ENCODE results near the gene RTN4.
"Not testable (repeated sequence)": the region's sequence is repeated elsewhere in the genome, so short reads cannot be mapped to it uniquely, and the experiment has no call there.

RTN4 gene

GRCh38 chr2:55050100-55050994 lies at the start of gene RTN4:
TSS of gene RTN4 (minus strand) at chr2:55050451. CDS start at chr2:55050300, 151 bp downstream.
- no peak for TF ChIP-seq ZNF274 (IDR thresholded peaks at IDR 0.05; ENCODE audit: low read depth, low read length)
- peak within 1 kb of the TSS; percentile 91 for H3K4me3 ChIP-seq (ENCODE audit: low read length)

- no peak for TF ChIP-seq ZNF274 (IDR thresholded peaks at IDR 0.05; ENCODE audit: low read depth, low read length)
- H3K4me3 ChIP-seq (ENCODE audit: low read length) = no peak overlapping the region
Observed at GRCh38 chr2:55099493-55099877, 49.2 kb upstream of the RTN4 start.

- no peak for TF ChIP-seq ZNF274 (IDR thresholded peaks at IDR 0.05; ENCODE audit: low read depth, low read length)
- H3K4me3 ChIP-seq (ENCODE audit: low read length) = no peak overlapping the region
Observed at GRCh38 chr2:55097461-55098410, 47.5 kb upstream of the RTN4 start.

GRCh38 chr2:55097082-55097460 lies 46.8 kb upstream of the RTN4 start:
- H3K4me3 ChIP-seq (ENCODE audit: low read length) = no peak overlapping the region
- no peak for TF ChIP-seq ZNF274 (IDR thresholded peaks at IDR 0.05; ENCODE audit: low read depth, low read length)

GRCh38 chr2:55096586-55096985 lies 46.3 kb upstream of the RTN4 start:
- no peak overlapping the region for H3K4me3 ChIP-seq (ENCODE audit: low read length)
- no peak for TF ChIP-seq ZNF274 (IDR thresholded peaks at IDR 0.05; ENCODE audit: low read depth, low read length)

GRCh38 chr2:55093381-55093780 lies 43.1 kb upstream of the RTN4 start:
- H3K4me3 ChIP-seq (ENCODE audit: low read length) = no peak overlapping the region
- TF ChIP-seq ZNF274 (IDR thresholded peaks at IDR 0.05; ENCODE audit: low read depth, low read length) = no peak

- TF ChIP-seq ZNF274 (IDR thresholded peaks at IDR 0.05; ENCODE audit: low read depth, low read length) = no peak
- no peak overlapping the region for H3K4me3 ChIP-seq (ENCODE audit: low read length)
Observed at GRCh38 chr2:55092439-55092838, 42.2 kb upstream of the RTN4 start.

GRCh38 chr2:55091681-55092080 lies 41.4 kb upstream of the RTN4 start:
- not testable (repeated sequence) for H3K4me3 ChIP-seq (ENCODE audit: low read length)

- TF ChIP-seq ZNF274 (IDR thresholded peaks at IDR 0.05; ENCODE audit: low read depth, low read length) = no peak
- H3K4me3 ChIP-seq (ENCODE audit: low read length) = no peak overlapping the region
Observed at GRCh38 chr2:55090702-55091101, 40.5 kb upstream of the RTN4 start.

GRCh38 chr2:55089726-55090125 lies 39.5 kb upstream of the RTN4 start:
- no peak for TF ChIP-seq ZNF274 (IDR thresholded peaks at IDR 0.05; ENCODE audit: low read depth, low read length)
- H3K4me3 ChIP-seq (ENCODE audit: low read length) = no peak overlapping the region

- no peak for TF ChIP-seq ZNF274 (IDR thresholded peaks at IDR 0.05; ENCODE audit: low read depth, low read length)
- no peak overlapping the region for H3K4me3 ChIP-seq (ENCODE audit: low read length)
Observed at GRCh38 chr2:55088400-55088799, 38.1 kb upstream of the RTN4 start.

GRCh38 chr2:55087936-55088335 lies 37.7 kb upstream of the RTN4 start:
- no peak for TF ChIP-seq ZNF274 (IDR thresholded peaks at IDR 0.05; ENCODE audit: low read depth, low read length)

GRCh38 chr2:55087501-55087900 lies 37.2 kb upstream of the RTN4 start:
- no peak for TF ChIP-seq ZNF274 (IDR thresholded peaks at IDR 0.05; ENCODE audit: low read depth, low read length)

More at GRCh38 chr2:55087936-55088335, 37.7 kb upstream of the RTN4 start:
- H3K4me3 ChIP-seq (ENCODE audit: low read length) = no peak overlapping the region

GRCh38 chr2:55085113-55086040 lies 35.1 kb upstream of the RTN4 start:
- H3K4me3 ChIP-seq (ENCODE audit: low read length) = no peak overlapping the region
- no peak for TF ChIP-seq ZNF274 (IDR thresholded peaks at IDR 0.05; ENCODE audit: low read depth, low read length)

More at GRCh38 chr2:55087501-55087900, 37.2 kb upstream of the RTN4 start:
- no peak overlapping the region for H3K4me3 ChIP-seq (ENCODE audit: low read length)

All from GM08714 (cell line).